Stimulated activated CD4-positive, alpha-beta T cell treated with anti-CD3 and anti-CD28 coated beads, Interleukin-4, amount 100 ng/mL, for 24 hours (primary cell): ENCODE measurements around the gene ZIC1.

ENCODE experiments used
- DNase-seq: peaks from one replicate; pipeline ENCODE4 v3.0.0-alpha.2; 2020

Gene ZIC1

DNA sequence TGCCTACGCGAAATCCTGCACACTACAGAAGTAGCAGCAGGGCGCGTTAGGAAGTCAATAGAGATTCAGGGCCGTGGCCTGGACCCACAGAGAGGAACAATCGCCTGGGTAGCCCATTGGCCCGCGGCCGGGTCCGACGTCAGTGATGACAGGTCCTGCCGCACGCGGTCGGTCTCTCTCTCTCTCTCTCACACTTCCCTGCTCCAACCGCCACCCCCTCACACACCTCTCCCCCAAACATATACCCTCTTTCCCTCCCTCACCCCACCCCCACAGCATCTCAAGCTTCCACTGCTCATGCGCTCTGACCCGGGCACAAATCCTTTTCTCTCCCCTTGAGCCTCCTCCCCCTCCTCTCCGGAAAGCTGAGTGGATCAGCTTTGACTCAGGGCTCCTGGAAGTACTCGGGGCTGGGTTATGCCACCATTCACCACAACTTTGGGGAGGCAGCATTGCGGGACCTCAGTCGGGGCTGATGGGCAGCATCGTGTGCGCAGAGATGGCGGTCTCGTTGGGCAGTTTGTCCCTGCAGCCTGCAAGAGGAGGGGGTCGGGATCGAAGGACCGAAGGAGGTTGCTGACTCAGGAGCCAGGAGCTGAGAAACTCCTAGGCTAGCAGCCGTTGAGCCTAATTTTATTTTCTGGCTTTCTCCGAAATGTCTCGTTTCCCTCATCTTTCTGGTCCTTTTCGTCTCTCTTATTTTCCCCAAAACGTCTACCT, 11.8 kb upstream of the ZIC1 start:
- no peak for DNase-seq

DNA sequence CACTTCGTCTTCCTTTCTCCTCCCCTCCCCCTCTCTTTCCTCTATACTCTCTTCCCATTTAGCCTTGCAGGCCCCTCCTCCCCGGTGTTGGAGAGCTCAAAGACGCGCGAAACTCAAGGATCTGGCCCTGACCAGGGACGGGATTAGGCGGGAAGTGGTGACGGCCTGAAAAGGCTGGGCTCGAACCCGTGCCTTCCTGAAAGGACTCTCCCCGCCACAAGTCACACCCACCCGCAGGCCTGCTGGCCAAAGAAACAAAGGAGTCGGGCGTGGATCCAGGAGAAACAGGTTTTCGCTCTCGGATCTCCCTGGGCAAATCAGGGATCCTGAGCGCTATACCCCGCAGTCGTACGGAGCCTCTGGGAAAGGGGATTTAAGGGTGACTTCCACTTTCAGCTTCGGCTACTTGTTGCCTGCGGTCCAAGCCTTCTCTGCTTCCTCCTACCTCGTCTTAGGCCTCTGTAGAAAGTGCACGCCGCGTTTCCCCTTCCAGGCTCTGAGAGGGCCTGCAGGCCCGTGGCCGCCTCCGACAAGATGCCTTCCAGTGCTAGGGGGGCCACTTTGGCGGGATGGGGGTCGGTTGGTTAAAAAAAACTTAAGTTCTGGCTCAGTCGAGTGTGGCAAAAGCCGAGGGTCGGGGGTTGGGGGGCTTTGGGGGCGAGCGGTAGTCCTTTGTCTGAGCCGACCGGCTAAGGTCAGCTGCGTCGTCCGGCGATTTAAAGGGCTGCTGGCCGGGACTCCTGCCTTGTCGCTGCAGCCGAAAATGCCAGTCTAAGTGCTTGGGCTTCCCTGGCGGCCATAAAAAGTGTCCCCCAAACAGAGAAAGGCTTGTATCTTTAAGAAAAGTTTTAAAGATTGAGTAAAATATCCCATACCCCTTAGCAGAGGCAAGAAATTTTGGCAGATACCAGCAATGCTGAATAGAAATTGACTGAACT, 11.0 kb upstream of the ZIC1 start:
- DNase-seq: no peak

DNA sequence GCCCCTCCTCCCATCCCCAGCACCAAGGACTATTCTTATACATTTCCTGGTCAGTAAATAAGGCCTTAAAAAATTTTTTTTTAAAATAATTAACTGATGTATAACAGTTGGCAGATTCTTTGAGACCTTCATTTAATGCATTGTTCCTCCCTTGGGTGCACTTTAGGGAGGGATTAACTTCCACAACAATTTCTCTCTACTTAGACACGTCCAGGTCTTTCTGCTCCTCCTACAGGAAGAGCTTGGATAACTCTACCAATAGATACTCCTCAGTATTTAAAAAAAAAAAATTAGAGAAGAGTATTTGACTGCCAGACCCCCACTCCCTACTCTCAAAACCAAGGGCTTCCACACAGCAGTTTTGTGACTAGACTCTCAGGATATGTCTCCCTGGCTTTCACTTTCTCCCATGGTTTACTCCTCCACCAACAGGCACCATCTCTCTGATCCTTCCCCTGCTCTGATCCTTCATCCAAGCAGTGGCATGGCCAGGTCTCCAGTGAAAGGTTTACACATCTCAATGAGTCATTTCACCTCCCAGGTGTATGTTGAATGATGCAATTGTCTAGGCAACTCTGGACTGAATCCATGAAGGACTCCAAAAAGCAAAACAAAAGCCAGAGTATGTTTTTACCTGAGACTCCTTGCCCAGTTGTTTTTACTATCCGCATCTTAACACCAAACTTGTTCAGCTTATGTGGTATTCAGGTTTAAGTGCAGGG, 10.2 kb upstream of the ZIC1 start:
- no peak for DNase-seq

DNA sequence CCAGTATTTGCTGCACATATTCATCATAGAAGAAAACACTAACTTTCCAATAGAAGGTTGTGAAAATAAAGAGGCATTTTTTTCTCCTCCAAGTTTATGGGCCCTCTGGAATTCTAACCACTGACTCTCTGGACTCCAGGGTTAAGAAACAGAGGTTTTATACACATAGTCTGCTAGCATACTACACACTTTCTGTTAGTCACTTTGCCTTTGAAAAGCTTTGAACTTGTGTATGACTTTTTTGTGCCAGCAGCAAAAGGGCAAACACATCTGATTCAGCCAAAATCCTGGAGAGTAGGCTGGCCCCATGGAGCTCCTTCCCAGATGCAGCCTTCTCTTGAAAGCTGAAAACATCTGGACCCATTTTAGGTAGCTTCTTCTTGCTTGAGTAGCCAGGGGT, 9.1 kb upstream of the ZIC1 start:
- no peak for DNase-seq

DNA sequence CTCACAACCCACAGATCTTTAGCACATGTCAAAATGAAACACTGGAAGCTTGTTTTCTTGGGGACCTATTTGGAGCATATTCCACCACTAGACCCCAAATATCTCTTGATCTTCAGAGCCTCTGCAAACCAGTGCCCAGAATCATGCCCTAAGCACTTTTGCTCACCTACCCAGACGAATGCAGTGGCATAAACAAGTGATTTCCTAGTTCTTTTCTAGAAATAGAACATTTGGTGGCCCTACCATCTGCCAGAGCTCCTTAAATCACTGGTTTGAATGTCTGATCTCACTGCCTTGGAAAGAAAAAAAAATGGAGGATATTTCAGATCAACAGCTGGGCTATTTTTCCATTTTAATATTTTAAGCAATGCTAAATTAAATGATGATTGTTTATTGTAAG, 8.2 kb upstream of the ZIC1 start:
- no peak for DNase-seq

DNA sequence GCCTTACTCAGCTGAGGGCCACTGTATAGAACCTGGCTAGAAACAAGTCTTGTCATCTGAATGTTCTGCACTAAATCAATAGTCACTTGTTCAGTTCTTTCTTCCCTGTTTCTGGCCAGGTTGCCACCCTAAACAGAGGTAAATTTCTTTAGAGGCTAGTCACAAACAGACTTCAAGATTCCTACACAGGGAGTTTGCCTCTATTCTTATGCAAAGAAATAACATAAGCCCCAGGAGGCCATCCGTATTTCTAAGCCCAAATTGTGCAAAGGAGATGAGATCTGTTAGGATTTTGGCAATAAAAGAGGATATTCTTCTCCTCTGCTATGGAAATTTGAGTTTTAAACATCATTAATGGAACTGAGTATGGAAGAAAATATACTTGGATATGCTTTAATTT, 7.7 kb upstream of the ZIC1 start:
- DNase-seq: no peak

DNA sequence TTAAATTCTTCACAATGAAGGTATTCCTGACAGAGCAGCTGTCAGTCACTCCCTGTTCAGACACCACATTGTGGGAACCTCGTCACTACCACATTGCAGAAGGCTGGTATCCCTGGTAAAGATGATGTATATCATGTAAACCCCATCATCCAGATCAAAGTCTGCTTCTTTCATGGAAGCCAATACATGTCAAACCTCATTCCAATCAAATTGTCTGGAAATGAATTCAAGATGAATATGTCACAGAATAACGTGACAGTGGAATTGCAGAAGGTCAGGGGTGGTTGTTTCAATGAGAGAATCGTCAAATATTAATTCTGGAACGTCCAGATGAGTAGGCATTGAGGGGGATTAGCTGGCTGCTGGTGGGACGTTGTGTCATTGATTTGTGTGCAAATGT, 7.0 kb upstream of the ZIC1 start:
- DNase-seq: no peak

DNA sequence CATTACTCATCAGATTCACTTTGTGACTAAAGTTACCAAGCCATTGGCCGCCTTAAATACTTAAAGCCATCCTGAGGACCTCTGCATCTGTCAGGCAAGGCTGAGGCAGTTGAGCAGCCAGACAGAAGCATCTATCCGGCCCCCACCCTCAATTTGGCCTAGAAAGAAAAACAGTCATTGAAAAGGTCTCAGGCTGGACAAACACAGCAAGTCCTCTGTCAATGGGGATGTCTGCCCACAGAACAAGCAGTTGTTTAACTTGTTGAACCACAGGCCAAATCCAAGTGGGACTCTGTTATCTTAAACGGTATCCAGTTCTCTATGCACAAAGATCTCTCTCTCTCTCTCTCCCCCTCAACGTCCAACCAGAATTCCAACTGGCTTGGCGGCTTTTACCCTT, 5.7 kb upstream of the ZIC1 start:
- DNase-seq: no peak

DNA sequence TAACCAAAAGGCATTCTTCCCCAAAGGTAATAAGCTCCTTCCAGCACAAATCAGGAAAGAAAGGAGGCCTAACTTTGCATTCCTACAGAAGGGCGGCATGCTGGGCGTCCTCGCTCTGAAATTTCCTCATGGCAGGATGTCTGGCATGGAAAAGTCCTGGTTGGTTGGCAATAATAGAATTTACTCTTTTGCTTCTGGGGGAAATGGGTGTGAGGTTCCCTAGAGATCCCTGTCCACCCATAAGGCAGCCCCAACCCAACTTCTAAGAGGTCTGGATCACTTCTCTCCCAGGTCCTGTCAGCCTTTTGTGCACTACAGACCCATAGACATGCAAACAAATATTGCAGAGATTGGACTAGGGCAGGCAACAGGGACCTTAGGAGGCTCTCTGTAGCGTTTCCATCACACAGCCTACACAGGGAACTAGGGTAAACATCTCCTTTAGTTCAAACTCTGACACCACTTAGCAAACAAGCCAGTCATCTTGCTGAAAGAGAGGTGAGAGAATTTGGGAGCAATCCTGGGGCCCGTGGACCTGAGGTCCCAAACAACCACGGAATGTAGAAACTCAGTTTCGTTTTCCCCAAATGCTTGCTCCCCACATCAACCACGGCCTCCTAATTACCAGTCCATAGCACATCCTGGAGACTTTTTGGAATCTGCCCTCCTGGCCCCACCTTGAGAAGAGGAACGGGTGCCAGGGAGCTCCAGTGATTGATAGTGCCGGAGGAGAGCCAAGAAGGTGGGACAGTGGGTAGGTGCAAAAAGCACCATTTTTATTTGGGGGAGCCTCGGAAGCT, 5.0 kb upstream of the ZIC1 start:
- no peak for DNase-seq

DNA sequence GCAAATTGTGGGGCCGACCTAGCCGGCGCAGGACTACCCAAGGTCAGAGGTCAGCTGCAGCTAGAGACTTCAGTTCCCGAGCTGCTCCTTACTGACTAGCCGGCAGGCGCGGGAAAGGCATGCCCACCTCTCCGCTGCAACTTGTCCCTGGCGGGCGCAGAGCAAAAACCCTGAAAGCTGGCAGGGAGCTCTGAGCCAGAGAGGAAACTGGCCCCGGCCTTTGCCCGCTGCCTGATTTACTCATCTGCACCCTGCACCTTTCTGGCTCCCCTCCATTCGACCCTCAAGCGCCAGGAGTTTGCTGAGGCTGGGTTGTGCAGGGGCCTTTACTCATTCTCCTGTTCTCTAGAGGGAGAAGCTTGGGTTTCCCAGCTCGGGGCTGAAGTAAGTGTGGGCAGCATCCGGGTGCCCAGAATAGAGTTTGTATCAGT, 4.3 kb upstream of the ZIC1 start:
- no peak for DNase-seq

DNA sequence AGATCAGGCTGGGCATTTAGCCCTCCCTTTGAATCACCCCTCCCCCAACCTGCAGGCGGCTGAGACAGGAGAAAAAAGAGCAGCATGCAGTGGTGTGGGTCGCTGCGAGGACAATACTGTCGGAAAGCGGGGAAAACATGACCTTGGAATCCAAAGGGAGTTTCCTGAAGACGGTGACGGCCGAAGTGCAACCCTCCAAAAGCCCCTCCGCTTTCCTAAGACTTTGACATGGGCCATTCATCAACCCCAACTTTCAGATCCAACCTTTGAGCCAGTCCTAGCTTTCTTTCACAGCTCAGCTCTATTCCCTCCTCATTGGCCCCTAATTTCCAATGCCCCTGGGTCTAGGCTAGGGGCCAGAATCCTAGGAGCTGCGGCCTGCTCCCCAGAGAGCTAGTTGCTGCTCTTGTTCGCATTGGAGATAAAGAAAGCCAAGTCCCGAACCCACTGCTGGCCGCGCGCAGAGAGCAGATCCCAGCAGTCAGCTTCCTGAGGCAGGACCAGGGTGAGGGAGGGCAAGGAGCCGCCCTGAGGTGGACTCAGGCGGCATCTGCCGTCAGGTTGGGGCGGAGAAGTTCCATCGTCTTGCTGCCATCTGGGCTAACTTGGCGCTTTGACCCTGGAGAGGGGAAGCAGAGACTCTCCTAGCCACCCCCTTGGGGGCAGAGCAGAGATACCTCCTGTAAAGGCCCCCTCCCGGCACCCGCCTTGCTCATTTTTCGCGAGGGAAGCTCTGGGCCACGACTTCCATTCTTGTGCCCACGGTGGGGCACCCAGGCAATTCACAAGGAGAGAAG, 3.7 kb upstream of the ZIC1 start:
- DNase-seq: no peak

DNA sequence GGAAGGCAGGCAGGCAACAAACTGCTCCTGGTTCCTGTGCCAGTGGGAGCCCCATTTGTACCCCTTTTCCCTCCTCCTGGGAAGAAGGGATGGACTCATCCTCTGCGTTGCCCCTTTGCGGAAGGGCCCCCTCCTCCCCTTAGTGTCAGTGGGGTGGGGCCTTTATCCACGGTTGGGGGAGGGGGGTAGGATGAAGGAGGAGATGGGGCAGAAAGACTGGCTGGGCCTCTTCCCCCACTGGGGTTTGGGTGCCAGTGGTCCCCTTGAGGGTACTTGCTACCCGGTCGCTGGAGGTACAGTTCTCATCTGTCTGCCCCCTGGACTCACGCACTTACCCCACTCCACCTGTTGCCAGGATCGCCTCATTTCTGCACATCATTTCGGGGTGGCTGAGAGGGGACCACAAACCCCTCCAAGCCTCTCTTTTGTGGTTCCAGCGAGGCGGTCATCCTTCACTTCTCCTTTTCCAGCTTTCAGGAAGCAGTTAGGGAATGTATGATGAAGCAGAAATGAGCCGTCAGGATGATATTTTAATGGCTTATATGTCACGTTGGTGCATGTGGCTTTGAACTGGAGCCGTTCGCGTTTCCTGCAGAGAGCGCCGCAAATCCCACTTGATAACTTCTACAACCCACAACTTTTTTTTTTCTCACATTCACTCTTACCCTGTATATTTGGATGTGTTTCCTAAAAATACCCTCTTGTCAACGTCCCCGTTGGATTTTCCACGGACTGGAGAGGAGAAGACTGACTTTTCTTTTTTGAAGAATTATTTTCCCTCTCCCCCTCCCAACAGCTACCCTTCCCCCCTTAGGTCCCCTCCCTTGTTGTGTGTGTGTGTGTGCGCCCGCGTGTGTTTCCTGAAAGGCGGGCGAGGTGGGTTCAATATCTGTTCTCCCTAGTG, 2.9 kb upstream of the ZIC1 start, which contains the start of gene ZIC4:
ZIC4 (minus strand) TSS at position 516 of the 904 bp plus-strand sequence. CDS start 3,746 bp downstream, outside the sequence.
- no peak for DNase-seq

DNA sequence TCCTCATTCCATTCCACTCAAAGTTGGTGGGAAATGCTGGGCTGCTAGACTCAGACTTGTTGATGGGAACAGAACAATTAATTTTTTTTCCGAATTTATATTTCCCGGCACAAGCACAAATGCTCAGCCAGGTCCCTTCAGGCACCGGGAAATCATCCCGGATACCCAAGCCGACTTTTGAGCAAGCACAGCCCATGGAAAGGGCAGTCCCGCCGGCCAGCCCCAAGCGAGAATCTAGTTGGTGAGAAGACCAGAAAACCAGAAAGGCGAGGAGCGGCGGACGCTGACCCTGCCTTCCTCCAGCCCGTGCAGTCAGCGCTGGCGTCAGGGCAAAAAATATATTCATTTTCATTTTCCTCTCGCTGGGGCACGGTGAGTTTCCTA, 2.1 kb upstream of the ZIC1 start:
- DNase-seq: no peak

DNA sequence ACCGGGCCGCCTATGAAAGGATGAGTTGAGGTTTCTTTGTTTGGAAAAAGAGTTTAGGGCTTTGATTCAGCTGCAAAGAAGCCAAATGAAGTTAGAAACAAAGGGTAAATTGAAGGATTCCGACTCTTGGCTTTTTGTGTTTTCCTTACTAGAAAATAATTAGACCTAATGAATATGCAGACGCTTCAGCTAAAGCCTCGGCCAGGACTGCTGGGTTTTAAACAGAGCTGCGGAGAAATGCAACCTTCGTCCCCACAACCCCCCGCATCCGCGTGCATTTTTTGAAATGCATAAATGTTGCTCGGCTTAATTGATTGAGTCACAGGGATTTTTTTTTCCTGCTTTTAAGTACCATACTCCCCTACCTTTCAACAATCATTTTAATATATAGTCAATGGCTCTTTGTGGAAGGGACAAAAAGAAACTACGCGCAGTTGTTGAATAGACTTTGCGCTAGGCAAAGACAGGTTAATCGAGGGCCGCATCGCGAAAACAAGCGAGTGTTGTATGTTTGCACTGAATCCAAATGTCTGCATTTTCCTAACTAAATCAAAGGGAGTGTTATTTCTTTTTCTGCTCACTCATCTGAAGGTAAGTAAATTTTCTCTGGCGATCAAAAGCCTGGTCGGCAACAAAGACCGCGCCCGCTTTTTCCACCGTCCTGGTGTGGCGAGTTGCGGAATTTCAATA, 1.5 kb upstream of the ZIC1 start:
- DNase-seq: no peak

DNA sequence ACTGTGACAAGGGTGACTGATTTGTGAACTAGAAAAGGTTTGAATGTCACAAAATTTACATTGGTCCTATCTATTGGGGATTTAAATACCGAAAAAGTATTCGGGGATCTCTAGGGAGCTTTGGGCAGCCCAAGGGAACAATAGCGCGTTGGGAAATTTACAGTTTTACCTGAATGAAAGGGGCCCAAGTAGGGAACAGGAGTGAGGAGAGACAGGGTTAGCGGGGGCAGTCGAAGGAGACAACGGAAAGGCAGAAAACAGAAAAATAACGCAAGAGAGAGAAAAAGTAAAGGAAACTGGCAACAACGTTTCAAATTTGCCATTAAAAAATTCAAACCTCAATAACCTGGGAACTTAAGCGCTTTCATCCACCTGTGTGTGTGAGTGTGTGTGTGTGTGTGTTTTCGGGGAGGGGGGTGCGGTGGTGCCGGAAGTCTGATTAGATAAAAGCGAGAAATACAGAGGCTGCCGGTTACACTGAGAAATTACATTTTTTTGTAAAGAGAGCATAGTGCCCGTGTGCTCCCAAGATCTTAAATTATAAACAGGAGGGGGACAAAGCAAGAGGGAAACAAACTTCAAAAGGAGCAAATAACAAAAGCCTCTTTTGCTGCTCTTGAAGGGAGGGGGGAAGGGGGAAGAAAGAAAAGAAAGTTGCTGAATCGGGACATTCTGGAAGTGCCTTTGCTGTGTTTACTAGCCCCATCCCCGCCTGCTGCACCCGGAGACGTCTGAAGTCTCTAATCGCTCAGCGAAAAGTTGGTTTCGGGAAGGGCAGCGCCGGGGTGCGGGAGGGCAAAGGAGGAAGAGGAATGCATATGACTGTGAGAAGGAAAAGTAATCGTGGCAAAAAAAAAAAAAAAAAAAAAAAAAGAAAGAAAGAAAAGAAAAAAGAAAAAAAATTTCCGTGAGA, 721 bp upstream of the ZIC1 start:
- no peak for DNase-seq

DNA sequence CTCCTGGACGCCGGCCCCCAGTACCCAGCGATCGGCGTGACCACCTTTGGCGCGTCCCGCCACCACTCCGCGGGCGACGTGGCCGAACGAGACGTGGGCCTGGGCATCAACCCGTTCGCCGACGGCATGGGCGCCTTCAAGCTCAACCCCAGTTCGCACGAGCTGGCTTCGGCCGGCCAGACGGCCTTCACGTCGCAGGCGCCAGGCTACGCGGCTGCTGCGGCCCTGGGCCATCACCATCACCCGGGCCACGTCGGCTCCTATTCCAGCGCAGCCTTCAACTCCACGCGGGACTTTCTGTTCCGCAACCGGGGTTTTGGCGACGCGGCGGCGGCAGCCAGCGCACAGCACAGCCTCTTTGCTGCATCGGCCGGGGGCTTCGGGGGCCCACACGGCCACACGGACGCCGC, 956 bp downstream of the ZIC1 start:
- DNase-seq: no peak

DNA sequence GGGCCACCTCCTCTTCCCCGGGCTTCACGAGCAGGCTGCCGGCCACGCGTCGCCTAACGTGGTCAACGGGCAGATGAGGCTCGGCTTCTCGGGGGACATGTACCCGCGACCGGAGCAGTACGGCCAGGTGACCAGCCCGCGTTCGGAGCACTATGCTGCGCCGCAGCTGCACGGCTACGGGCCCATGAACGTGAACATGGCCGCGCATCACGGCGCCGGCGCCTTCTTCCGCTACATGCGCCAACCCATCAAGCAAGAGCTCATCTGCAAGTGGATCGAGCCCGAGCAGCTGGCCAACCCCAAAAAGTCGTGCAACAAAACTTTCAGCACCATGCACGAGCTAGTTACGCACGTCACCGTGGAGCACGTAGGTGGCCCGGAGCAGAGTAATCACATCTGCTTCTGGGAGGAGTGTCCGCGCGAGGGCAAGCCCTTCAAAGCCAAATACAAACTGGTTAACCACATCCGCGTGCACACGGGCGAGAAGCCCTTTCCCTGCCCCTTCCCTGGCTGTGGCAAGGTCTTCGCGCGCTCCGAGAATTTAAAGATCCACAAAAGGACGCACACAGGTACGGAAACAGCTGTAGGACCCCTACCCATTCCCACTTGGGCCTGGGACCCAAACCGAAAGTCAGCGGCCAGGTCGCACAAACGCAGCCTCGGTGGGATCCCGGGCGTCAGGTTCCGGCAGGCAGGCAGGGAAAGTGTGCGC, 1.5 kb downstream of the ZIC1 start:
- no peak for DNase-seq

DNA sequence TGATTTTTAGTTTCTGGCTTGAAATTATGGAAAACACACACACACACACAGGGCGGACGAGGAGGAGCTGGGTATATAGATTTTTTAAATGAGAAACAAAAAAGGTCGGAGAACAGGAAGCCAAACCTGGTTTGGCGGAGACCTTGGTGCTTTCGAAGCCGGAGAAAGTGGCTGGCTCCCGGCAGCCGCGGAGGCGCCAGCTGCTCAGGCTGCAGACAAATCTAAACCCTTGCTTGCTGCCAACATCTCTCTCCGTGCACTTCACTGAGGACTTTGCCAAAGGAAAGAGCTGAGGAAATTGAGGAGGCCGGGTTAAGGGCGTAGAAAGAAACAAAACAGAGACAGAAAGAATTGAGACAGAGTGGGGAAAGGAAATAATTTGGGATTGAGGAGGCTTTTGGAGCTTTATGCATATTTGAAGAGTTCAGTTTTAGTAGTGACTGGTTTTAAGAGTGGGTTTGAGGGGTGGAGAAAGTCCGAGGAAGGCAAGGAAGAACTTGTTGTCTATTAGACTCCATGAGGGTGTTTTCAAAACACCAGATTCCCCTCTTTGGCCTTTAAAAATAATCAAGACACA, 2.2 kb downstream of the ZIC1 start:
- no peak for DNase-seq
